Measurements from ENCODE around the gene FASN.

FASN gene

GRCh38 chr17:82127315-82127595 is 29.2 kb upstream of the FASN start:
- Histone ChIP-seq H3K4me1 (ENCODE audit: insufficient read depth, low read length, poor library complexity, severe bottlenecking) (peaks cover 24% of the 10 kb centered on the region), H3K9me2 (replicated peaks; ENCODE audit: low read depth, low read length) (no peaks in the 10 kb centered on the region), H3K27me3 (ENCODE audit: insufficient read depth, low read length, poor library complexity, severe bottlenecking) (no peaks in the 10 kb centered on the region), H4K20me1 (ENCODE audit: insufficient read depth, low read length, poor library complexity, severe bottlenecking) (no peaks in the 10 kb centered on the region), H3K9ac (ENCODE audit: low read depth, low read length, poor library complexity, severe bottlenecking) (peak overlapping the region; percentile 62), H2AFZ (ENCODE audit: low read length) (no peak overlapping the region), H3K4me3 (ENCODE audit: low read length, poor library complexity, severe bottlenecking) (peak overlapping the region; percentile 54), H3K79me2 (ENCODE audit: insufficient read depth, low read length) (peaks cover 4% of the 10 kb centered on the region; the same call in 1 of the 2 replicates), H3K4me2 (ENCODE audit: low read depth, low read length, poor library complexity, severe bottlenecking) (peak overlapping the region; percentile 76), H3K36me3 (ENCODE audit: insufficient read depth, low read length) (peaks cover 31% of the 10 kb centered on the region; the same call in 1 of the 2 replicates), H3K9me3 (ENCODE audit: insufficient read depth, low read depth, low read length) (no peaks in the 10 kb centered on the region), H3F3A (ENCODE audit: low read depth) (0 out of 2 replicates have a peak, but pooled peaks cover 3% of the 10 kb centered on the region)
- TF ChIP-seq, protein P1, sequence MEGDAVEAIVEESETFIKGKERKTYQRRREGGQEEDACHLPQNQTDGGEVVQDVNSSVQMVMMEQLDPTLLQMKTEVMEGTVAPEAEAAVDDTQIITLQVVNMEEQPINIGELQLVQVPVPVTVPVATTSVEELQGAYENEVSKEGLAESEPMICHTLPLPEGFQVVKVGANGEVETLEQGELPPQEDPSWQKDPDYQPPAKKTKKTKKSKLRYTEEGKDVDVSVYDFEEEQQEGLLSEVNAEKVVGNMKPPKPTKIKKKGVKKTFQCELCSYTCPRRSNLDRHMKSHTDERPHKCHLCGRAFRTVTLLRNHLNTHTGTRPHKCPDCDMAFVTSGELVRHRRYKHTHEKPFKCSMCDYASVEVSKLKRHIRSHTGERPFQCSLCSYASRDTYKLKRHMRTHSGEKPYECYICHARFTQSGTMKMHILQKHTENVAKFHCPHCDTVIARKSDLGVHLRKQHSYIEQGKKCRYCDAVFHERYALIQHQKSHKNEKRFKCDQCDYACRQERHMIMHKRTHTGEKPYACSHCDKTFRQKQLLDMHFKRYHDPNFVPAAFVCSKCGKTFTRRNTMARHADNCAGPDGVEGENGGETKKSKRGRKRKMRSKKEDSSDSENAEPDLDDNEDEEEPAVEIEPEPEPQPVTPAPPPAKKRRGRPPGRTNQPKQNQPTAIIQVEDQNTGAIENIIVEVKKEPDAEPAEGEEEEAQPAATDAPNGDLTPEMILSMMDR (conservative IDR thresholded peaks at IDR 0.05; ENCODE audit: low read length) = no peak
- TF ChIP-seq EZH2phosphoT487 (IDR thresholded peaks at IDR 0.05; ENCODE audit: borderline replicate concordance) = no peak

DNA sequence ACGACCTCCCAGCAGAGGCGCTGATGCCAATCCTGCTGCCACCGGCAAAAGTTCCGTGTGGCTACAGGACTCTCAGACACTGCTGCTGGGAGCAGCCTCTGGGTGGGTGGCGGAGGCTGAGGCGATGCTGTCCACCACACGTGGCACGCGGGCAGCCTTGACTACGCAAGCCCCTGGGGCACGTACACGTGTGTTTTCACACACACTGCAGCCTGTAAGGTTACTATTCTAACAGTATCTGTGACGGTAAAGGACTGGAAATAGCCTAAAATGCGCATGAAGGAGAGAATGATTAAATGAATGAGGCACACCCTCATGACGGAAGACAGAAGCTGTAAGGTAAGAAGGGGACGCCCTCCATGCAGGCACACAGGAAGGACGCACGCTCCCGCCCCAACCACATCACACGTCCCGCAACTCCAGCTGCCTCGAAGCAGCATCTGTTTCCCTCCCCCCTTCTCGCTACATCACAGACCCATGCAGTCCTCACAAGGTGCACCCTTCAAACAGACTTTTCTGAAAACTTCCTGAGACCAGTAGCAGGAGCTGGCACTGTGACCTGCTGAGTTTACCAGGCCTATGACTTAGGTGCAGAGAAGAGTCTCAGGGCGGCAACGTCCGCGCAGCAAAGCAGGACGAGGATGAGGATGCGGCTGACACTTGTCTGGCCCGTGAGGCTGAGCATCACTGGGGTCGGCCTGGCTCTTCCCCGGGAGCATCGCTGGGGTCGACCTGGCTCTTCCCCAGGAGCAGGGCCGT is 28.7 kb upstream of the FASN start:
- Histone ChIP-seq H3K9me3 (ENCODE audit: insufficient read depth, low read depth, low read length) (no peaks in the 10 kb centered on the region), H2AFZ (ENCODE audit: low read length) (no peak overlapping the region), H3K4me2 (ENCODE audit: low read depth, low read length, poor library complexity, severe bottlenecking) (peak overlapping the region; percentile 76), H3K79me2 (ENCODE audit: insufficient read depth, low read length) (peaks cover 4% of the 10 kb centered on the region; the same call in 1 of the 2 replicates), H3K27me3 (ENCODE audit: insufficient read depth, low read length, poor library complexity, severe bottlenecking) (no peaks in the 10 kb centered on the region), H3F3A (ENCODE audit: low read depth) (0 out of 2 replicates have a peak, but pooled peaks cover 3% of the 10 kb centered on the region), H3K36me3 (ENCODE audit: insufficient read depth, low read length) (peaks cover 35% of the 10 kb centered on the region; the same call in 1 of the 2 replicates), H3K4me3 (ENCODE audit: low read length, poor library complexity, severe bottlenecking) (peak overlapping the region; percentile 54), H3K4me1 (ENCODE audit: insufficient read depth, low read length, poor library complexity, severe bottlenecking) (peaks cover 24% of the 10 kb centered on the region), H3K9ac (ENCODE audit: low read depth, low read length, poor library complexity, severe bottlenecking) (peak overlapping the region; percentile 62), H3K9me2 (replicated peaks; ENCODE audit: low read depth, low read length) (no peaks in the 10 kb centered on the region), H4K20me1 (ENCODE audit: insufficient read depth, low read length, poor library complexity, severe bottlenecking) (no peaks in the 10 kb centered on the region)
- TF ChIP-seq EZH2phosphoT487 (IDR thresholded peaks at IDR 0.05; ENCODE audit: borderline replicate concordance) = no peak
- TF ChIP-seq, protein P1 (conservative IDR thresholded peaks at IDR 0.05; ENCODE audit: low read length) = no peak

DNA sequence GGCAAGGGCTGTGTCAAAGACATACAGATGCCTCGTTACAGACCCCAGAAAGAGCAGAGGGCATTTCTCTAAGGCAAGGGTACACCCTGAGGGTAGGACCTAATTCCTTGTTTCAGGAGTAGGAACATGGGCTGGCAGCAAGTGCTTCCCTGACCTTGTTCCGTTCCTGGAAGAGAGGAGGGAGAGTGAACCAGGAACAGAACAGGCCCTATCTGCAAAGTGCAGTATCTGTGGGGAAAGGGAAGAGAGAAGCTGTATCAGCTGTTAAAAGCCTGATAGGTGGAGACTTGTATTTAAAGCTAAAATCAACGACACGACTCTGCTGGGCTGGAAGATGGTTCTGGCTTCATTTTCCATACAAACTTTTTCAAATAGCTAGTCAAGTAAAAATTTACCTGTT is 26.1 kb upstream of the FASN start:
- H3K27me3 ChIP-seq (ENCODE audit: insufficient read depth, low read length, poor library complexity, severe bottlenecking) = no peaks in the 10 kb centered on the region
- no peaks in the 10 kb centered on the region for H3K9me2 ChIP-seq (replicated peaks; ENCODE audit: low read depth, low read length)
- no peak overlapping the region for H2AFZ ChIP-seq (ENCODE audit: low read length)
- H3K36me3 ChIP-seq (ENCODE audit: insufficient read depth, low read length) = peaks cover 43% of the 10 kb centered on the region; the same call in 1 of the 2 replicates
- 0 out of 2 replicates have a peak, but pooled peaks cover 3% of the 10 kb centered on the region for H3F3A ChIP-seq (ENCODE audit: low read depth)
- peaks cover 4% of the 10 kb centered on the region; the same call in 1 of the 2 replicates for H3K79me2 ChIP-seq (ENCODE audit: insufficient read depth, low read length)
- no peak overlapping the region for H3K4me3 ChIP-seq (ENCODE audit: low read length, poor library complexity, severe bottlenecking)
- no peaks in the 10 kb centered on the region for H3K9me3 ChIP-seq (ENCODE audit: insufficient read depth, low read depth, low read length)
- H3K9ac ChIP-seq (ENCODE audit: low read depth, low read length, poor library complexity, severe bottlenecking) = no peak overlapping the region
- no peak overlapping the region for H3K4me2 ChIP-seq (ENCODE audit: low read depth, low read length, poor library complexity, severe bottlenecking)
- H3K4me1 ChIP-seq (ENCODE audit: insufficient read depth, low read length, poor library complexity, severe bottlenecking) = peaks cover 24% of the 10 kb centered on the region
- H4K20me1 ChIP-seq (ENCODE audit: insufficient read depth, low read length, poor library complexity, severe bottlenecking) = no peaks in the 10 kb centered on the region
- TF ChIP-seq EZH2phosphoT487 (IDR thresholded peaks at IDR 0.05; ENCODE audit: borderline replicate concordance) = no peak
- TF ChIP-seq, protein P1 (conservative IDR thresholded peaks at IDR 0.05; ENCODE audit: low read length) = no peak
